ENCODE results near the gene GNPTAB. TPM values are rescaled to one million over a fixed set of nuclear protein-coding genes. Genes with fewer than 3 reads are reported as not detected.

Gene GNPTAB
- total RNA-seq, 1 experiment from 2014 or later, result 25.4 TPM

DNA sequence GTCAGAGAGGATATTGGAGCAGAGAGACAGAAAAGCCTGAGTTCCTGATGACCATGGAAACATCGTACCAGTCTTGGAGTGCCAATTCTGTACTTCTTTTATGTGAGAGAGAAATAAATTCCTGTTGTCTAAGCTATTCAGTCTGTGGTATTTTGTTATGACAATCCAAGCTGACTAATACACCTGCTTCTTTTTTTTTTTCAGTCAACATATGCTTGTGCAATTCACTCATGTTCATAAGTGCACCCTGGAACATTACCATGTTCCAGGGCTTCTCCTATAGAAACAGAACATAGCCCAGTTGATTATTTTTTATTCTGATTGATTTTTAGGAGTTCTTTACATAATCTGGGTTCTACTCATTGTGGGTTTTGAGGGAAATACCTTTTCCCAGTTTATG lies 135.1 kb downstream of the GNPTAB start:
- ChIA-PET CTCF (no interaction called here), POLR2A (no interaction called here)
- no peak overlapping the region for H3K4me3 Mint-ChIP-seq
- H3K9me3 Mint-ChIP-seq, result no peaks in the 10 kb centered on the region
- peaks cover 23% of the 10 kb centered on the region for H3K27me3 Mint-ChIP-seq (ENCODE audit: low read depth)
- no peak for DNase-seq (ENCODE audit: low spot score)
- ATAC-seq, result no peak
- TF ChIP-seq, protein P1, sequence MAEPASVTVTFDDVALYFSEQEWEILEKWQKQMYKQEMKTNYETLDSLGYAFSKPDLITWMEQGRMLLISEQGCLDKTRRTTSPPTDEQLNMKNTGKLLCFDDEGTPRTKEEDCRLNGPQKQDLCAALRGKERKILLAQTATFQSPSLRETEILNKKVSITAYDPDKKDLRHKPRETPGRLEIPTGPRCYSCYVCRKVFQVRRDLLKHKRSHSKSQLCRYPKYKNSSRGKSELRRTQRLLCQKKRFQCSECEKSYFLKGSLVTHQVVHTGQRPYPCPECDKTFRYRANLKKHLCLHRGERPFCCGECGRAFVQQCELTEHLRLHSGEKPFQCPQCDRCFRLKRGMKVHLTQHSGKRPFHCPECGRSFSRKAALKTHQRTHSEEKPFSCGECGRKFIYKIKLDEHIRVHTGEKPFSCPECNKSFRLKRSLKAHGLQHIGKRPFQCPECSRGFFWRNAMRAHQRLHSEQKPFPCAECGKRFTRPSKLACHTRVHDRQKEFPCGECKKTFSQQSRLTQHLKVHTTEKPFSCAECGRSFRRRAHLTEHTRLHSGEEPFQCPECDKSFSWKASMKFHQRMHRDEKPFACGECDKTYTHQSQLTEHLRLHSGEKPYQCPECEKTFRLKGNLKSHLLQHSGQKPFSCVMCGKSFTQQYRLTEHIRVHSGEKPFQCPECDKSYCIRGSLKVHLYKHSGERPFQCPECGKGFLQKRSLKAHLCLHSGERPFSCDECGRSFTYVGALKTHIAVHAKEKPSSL (CRISPR knock-in tag; conservative IDR thresholded peaks at IDR 0.05), result no peak
- H3K36me3 Mint-ChIP-seq, result no peaks in the 10 kb centered on the region
- peaks cover 25% of the 10 kb centered on the region for H3K4me1 Mint-ChIP-seq
- no peak overlapping the region for H3K27ac Mint-ChIP-seq

Other genes with a start within 250 kb of the GNPTAB start
- gene MYBPC1, start 236.0 kb downstream of the GNPTAB start, total RNA-seq (2021), result not detected in 3 replicates
- 17.6 to 19.8 TPM (median 19.1 TPM) in 3 replicates for gene CHPT1, start 133.3 kb downstream of the GNPTAB start, total RNA-seq (2021)
- 0.15 TPM in 1 of 3 replicates, not detected in the others for gene SYCP3, start 91.5 kb downstream of the GNPTAB start, total RNA-seq (2021)
- gene DRAM1, start 46.6 kb upstream of the GNPTAB start, total RNA-seq (2021), result 6.0 to 6.9 TPM (median 6.6 TPM) in 3 replicates
- 6.0 to 9.9 TPM (median 9.6 TPM) in 3 replicates for gene WASHC3, start 231.0 kb upstream of the GNPTAB start, total RNA-seq (2021)

Data from WTC11 (cell line).